Keratinocyte (primary cell): ENCODE measurements around the gene COX4I2. TPM values are rescaled to one million over a fixed set of nuclear protein-coding genes. Genes with fewer than 3 reads are reported as not detected.

Experiments used
- DNase-seq: peaks from one replicate; pipeline ENCODE4 v3.0.0-alpha.2; 2011; ENCODE audit warnings: low read depth, missing footprints, low spot score
- FAIRE-seq: peaks from 2 replicates; lab custom pipeline; 2011; peaks lifted over from hg19 to GRCh38; lab: Jason Lieb, UNC
- H2AFZ ChIP-seq: 2 replicates; pipeline ENCODE4 v1.6.0; 2012; ENCODE audit warnings: low read length, control low read depth, inconsistent platforms; ENCODE audit not compliant: control insufficient read depth
- H3K27ac ChIP-seq: 2 replicates; pipeline ENCODE4 v1.5.1; 2011; ENCODE audit warnings: low read length; ENCODE audit not compliant: control insufficient read depth, insufficient read depth
- H3K27me3 ChIP-seq: 3 replicates; pipeline ENCODE4 v1.6.0; 2011; ENCODE audit warnings: low read length; ENCODE audit not compliant: control insufficient read depth, insufficient read depth; ENCODE audit errors: extremely low read depth
- H3K36me3 ChIP-seq, 2 experiments: 2 replicates in 1 of 2; 3 replicates in 1 of 2; pipeline ENCODE4 v1.5.1; 2011; ENCODE audit warnings: low read length in 2 of 2, mild to moderate bottlenecking in 1 of 2; ENCODE audit not compliant: control insufficient read depth in 2 of 2, insufficient read depth in 2 of 2; ENCODE audit errors: extremely low read depth in 1 of 2
- H3K4me1 ChIP-seq: 3 replicates; pipeline ENCODE4 v1.5.1; 2011; ENCODE audit warnings: low read length; ENCODE audit not compliant: control insufficient read depth, insufficient read depth; ENCODE audit errors: extremely low read depth
- H3K4me2 ChIP-seq: 3 replicates; pipeline ENCODE4 v1.6.0; 2011; ENCODE audit warnings: low read depth, low read length; ENCODE audit not compliant: control insufficient read depth, insufficient read depth; ENCODE audit errors: extremely low read depth
- H3K4me3 ChIP-seq, 3 experiments: fragments of 200-600 bp in 1 of 3; sonication (generic) in 1 of 3; 2 replicates in 2 of 3; 3 replicates in 1 of 3; pipeline ENCODE4 v1.5.1; 2011 to 2016; ENCODE audit warnings: low read length in 3 of 3, mild to moderate bottlenecking in 3 of 3, control low read depth in 2 of 3, inconsistent platforms in 1 of 3, low read depth in 1 of 3, mixed read lengths in 1 of 3, mixed run types in 1 of 3, moderate library complexity in 1 of 3; ENCODE audit not compliant: control insufficient read depth in 2 of 3, insufficient read depth in 2 of 3; ENCODE audit errors: extremely low read depth in 1 of 3
- H3K79me2 ChIP-seq: 2 replicates; pipeline ENCODE4 v1.6.0; 2012; ENCODE audit warnings: low read length; ENCODE audit not compliant: control insufficient read depth, insufficient read depth
- H3K9ac ChIP-seq: 3 replicates; pipeline ENCODE4 v1.6.0; 2011; ENCODE audit warnings: low read length; ENCODE audit not compliant: control insufficient read depth, insufficient read depth; ENCODE audit errors: extremely low read depth
- H3K9me1 ChIP-seq: 3 replicates; pipeline ENCODE4 v1.6.0; 2011; ENCODE audit warnings: low read length; ENCODE audit not compliant: control insufficient read depth, insufficient read depth; ENCODE audit errors: extremely low read depth
- H3K9me3 ChIP-seq: 2 replicates; pipeline ENCODE4 v1.5.1; 2012; ENCODE audit warnings: low read depth, low read length; ENCODE audit not compliant: control insufficient read depth
- H4K20me1 ChIP-seq: 3 replicates; pipeline ENCODE4 v1.6.0; 2011; ENCODE audit warnings: low read length; ENCODE audit not compliant: control insufficient read depth, insufficient read depth; ENCODE audit errors: extremely low read depth
- EZH2 ChIP-seq: IDR thresholded peaks from one replicate; pipeline ENCODE4 v1.6.1; 2012; ENCODE audit warnings: inconsistent platforms, mild to moderate bottlenecking, low read length, moderate library complexity
- dilution Hi-C: fragments of 300-500 bp; cut with MboI; formaldehyde crosslinking; loops from one replicate; pipeline ENCODE4 v1.7.0; 2020; ENCODE audit warnings: low sequenced_read_pairs; ENCODE audit not compliant: extremely low pct_ligation_motif_present
- polyA plus RNA-seq, 5 experiments: library from polyadenylated mRNA; depleted of rRNA in 3 of 5; stranded (reverse) in 3 of 5; stranded (forward) in 1 of 5; unstranded in 1 of 5; fragments of >200 nt; gene quantifications; 1 replicate in 1 of 5; 2 replicates in 3 of 5; 3 replicates in 1 of 5; pipeline versions ENCODE4 v1.2.1 to v1.2.3, GENCODE V29; 2011 to 2012; ENCODE audit warnings: missing spikeins in 2 of 5, low read depth in 1 of 5, low replicate concordance in 1 of 5
- TF ChIP-seq, protein P1 (sequence below), 3 experiments: IDR thresholded peaks in 1 of 3; conservative IDR thresholded peaks in 1 of 3; optimal IDR thresholded peaks in 1 of 3; 2 replicates in 2 of 3; 3 replicates in 1 of 3; pipeline versions ENCODE3 to v1.5.1; 2011; ENCODE audit warnings: low read length in 3 of 3, mild to moderate bottlenecking in 3 of 3, moderate library complexity in 2 of 3, control low read depth in 1 of 3, inconsistent platforms in 1 of 3; ENCODE audit not compliant: insufficient read depth in 2 of 3; ENCODE audit errors: extremely low read depth in 1 of 3

The COX4I2 gene
- polyA plus RNA-seq, 1 donor (not counting 4 experiments of a cell fraction or from before 2014, with no cell fraction given) = not detected

DNA sequence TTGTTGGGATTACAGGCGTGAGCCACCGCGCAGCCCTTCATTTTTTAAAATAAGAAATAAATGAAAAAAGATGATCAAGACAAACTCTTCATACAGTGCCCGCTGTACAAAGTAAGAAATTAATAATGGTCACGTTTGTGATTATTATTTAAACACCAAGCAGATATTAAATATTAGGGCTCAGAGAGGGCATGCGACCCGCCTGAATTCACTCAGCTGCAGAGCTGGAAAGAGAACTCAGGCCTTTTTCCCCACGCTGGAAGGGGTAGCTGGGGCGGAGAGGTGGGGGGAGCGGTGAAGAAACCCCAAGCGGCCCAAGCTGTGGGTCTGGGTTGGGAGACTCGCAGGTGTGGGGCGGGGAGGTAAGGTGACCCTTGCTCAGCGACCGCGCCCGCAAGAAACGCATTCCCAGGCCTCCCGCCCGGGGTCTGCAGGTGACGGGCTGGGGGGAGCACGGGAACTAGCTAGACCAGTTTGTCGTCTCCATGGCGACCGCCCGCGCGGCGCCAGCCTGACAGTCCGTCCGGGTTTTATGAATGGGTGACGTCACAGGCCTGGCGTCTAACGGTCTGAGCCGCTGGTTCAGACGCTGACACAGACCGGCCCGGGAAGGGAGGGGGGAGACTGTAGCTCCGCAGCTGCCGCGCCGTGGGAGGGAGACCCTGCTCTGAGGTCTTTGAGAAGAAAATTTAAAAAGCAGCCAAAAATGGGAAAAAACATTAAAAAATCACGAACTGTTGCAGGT lies 33.7 kb upstream of the COX4I2 start:
- Histone ChIP-seq H4K20me1 (no peaks in the 10 kb centered on the region), H2AFZ (no peak overlapping the region), H3K9me3 (no peaks in the 10 kb centered on the region), H3K27me3 (no peaks in the 10 kb centered on the region), H3K9ac (peak overlapping the region; percentile 94), H3K4me2 (peak overlapping the region; percentile 91), H3K36me3 (no peaks in the 10 kb centered on the region), H3K4me3 (peak overlapping the region; percentile 83 to 97 (median 96)), H3K27ac (peak overlapping the region; percentile 77), H3K79me2 (peaks cover 15% of the 10 kb centered on the region), H3K4me1 (peaks cover 41% of the 10 kb centered on the region), H3K9me1 (no peaks in the 10 kb centered on the region)
- dilution Hi-C loops = no loop called here
- FAIRE-seq (no peak), DNase-seq (no peak)
- TF ChIP-seq, protein P1, sequence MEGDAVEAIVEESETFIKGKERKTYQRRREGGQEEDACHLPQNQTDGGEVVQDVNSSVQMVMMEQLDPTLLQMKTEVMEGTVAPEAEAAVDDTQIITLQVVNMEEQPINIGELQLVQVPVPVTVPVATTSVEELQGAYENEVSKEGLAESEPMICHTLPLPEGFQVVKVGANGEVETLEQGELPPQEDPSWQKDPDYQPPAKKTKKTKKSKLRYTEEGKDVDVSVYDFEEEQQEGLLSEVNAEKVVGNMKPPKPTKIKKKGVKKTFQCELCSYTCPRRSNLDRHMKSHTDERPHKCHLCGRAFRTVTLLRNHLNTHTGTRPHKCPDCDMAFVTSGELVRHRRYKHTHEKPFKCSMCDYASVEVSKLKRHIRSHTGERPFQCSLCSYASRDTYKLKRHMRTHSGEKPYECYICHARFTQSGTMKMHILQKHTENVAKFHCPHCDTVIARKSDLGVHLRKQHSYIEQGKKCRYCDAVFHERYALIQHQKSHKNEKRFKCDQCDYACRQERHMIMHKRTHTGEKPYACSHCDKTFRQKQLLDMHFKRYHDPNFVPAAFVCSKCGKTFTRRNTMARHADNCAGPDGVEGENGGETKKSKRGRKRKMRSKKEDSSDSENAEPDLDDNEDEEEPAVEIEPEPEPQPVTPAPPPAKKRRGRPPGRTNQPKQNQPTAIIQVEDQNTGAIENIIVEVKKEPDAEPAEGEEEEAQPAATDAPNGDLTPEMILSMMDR (optimal IDR thresholded peaks at IDR 0.05 in 1 of 3, IDR thresholded peaks at IDR 0.05 in 1 of 3, conservative IDR thresholded peaks at IDR 0.05 in 1 of 3; ENCODE audit: extremely low read depth in 1 of 3, insufficient read depth in 2 of 3, low read length in 3 of 3) = no peak
- TF ChIP-seq EZH2 = no peak

DNA sequence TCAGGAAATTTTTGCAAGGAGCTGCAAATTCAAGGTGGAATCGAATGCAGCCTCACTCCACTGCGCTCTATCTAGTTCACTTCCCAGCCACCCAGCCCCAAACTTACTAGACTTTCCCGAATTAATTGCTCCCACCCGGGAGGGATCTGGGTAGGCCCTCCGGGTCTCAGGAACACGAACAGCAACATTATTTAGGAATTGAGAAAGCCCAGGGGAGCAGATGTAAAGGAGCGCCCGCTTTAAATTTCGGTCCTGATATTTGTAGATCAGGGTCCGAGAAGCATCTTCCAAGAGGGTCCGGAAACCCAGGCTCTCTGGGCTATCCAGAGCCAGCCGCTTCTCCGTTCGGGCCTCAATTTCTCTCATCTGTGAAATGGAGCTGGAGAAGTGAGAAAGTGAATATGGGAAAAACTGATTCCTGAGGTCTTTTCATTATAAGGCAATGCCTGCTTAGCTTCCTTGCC lies 33.1 kb upstream of the COX4I2 start:
- no peak for TF ChIP-seq EZH2
- TF ChIP-seq, protein P1 (optimal IDR thresholded peaks at IDR 0.05 in 1 of 3, IDR thresholded peaks at IDR 0.05 in 1 of 3, conservative IDR thresholded peaks at IDR 0.05 in 1 of 3; ENCODE audit: extremely low read depth in 1 of 3, insufficient read depth in 2 of 3, low read length in 3 of 3) = no peak
- H3K4me2 ChIP-seq = peak overlapping the region; percentile 91
- DNase-seq = no peak
- H3K36me3 ChIP-seq = no peaks in the 10 kb centered on the region
- H3K27me3 ChIP-seq = no peaks in the 10 kb centered on the region
- peak overlapping the region; percentile 94 for H3K9ac ChIP-seq
- FAIRE-seq = no peak
- H4K20me1 ChIP-seq = no peaks in the 10 kb centered on the region
- H3K4me3 ChIP-seq = peak overlapping the region; percentile 83 to 97 (median 96)
- no peaks in the 10 kb centered on the region for H3K9me3 ChIP-seq
- H3K27ac ChIP-seq = peak overlapping the region; percentile 77
- H3K9me1 ChIP-seq = no peaks in the 10 kb centered on the region
- H3K79me2 ChIP-seq = peaks cover 15% of the 10 kb centered on the region
- dilution Hi-C loops = no loop called here
- H2AFZ ChIP-seq = no peak overlapping the region
- peaks cover 41% of the 10 kb centered on the region for H3K4me1 ChIP-seq
